NCI-H2196 treated with DMSO at 0.1 percent for 48 hours (cell line): ENCODE measurements around the gene LSM3.

Experiments used
- DNase-seq: peaks from one replicate; lab custom pipeline; 2025; ENCODE audit not compliant: unreplicated experiment; lab: John Stamatoyannopoulos, UW

Gene LSM3

DNA sequence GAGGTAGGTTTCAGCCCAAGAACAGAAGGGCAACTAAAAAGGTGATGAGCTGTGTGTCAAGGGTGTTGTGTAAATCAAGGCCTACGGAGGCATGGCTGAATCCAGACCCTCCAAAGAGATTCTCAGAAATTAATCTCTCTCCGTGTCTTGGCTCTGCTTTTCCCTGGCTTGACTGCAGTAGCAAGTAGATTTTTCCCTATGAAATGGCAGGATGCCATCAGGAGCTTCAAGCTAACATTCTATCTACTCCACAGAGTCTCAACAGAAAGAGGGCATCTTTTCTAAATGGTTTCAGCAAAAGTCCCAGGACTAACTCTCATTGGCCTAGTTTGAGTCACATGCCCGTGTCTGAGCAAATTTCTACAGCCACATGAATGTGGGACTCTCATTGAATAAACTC lies 58.3 kb downstream of the LSM3 start:
- DNase-seq = no peak

DNA sequence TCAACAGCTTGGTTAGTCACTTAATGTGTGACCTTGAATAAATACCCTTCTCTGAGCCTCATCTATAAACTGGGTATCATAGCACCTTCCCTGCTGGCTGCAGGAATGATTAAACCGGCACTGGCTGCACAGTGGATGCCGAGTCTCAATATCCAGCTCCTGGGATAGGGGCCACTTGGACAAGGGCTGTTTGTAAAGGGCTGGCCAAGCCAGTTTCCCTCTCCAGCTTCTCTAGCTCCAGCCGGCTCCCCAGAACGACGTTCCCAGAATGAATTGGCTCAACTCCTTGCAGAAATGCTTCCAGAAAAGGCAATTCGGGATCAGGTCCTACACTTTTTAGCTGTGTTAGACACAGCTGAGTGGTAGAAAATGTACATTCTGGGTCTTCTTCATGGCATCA lies 58.8 kb downstream of the LSM3 start:
- DNase-seq = no peak

- DNase-seq = no peak
Measured at GRCh38 chr3:14238356-14238755, 59.7 kb downstream of the LSM3 start.

DNA sequence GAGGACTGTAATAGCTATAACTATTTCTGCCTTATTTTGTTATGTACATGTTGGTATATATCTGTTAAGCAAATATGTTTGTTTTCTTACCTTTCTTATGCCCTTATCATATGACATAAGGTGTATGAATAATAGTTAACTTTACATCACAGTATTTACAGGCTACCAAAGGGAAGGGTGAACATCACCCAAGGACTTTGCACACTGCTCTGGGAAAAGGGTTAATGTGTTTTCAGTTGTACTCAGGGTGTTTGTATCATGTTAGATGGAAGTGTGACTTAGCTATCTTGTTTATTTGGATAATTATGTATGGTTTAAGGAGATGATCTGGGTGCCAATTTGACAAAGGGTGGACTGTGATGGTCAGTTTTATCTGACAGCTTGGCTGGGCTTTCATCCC lies 60.3 kb downstream of the LSM3 start:
- DNase-seq = no peak

DNA sequence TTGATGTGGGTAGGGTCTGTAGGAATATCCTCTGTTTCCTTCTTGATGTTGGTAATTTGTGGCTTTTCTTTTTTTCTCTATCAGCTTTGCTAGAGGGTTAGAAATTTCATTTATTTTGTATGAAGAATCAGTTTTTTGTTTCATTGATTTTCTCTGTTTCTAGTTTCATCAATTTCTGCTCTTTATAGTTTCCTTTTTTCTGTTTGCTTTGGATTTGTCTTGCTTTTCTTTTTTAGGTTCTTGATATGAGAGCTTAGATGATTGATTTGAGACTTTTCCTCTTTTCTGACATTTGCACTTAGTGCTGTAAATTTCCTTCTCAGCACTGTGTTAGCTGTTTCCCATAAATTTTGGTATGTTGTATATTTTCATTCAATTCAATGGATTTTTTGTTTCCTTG lies 61.3 kb downstream of the LSM3 start:
- DNase-seq = no peak

DNA sequence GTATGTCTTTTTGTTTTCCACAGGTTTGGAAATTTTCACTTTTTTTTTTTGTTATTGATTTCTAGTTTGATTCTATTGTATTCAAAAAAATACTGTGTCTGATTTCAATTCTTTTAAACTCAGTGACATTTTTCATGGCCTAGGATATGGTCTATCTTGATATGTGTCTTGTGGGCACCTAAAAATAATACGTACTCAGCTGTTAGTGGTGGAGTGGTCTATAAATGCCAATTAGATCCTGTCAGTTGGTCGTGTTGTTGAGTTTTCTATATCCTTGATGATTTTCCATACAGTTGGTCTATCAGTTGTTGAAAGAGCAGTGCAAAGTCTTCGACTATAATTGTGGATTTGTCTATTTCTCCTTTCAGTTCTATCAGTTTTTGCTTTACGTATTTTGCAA lies 61.7 kb downstream of the LSM3 start:
- no peak for DNase-seq

GRCh38 chr3:14241716-14242115 lies 63.1 kb downstream of the LSM3 start:
- DNase-seq = no peak

GRCh38 chr3:14242490-14243311 lies 64.1 kb downstream of the LSM3 start:
- no peak for DNase-seq

- no peak for DNase-seq
Measured at GRCh38 chr3:14243782-14244181, 65.2 kb downstream of the LSM3 start.

- no peak for DNase-seq
Measured at GRCh38 chr3:14244521-14245247, 66.1 kb downstream of the LSM3 start.

- no peak for DNase-seq
Measured at GRCh38 chr3:14245248-14245639, 66.6 kb downstream of the LSM3 start.

GRCh38 chr3:14245822-14246221 lies 67.2 kb downstream of the LSM3 start:
- no peak for DNase-seq

DNA sequence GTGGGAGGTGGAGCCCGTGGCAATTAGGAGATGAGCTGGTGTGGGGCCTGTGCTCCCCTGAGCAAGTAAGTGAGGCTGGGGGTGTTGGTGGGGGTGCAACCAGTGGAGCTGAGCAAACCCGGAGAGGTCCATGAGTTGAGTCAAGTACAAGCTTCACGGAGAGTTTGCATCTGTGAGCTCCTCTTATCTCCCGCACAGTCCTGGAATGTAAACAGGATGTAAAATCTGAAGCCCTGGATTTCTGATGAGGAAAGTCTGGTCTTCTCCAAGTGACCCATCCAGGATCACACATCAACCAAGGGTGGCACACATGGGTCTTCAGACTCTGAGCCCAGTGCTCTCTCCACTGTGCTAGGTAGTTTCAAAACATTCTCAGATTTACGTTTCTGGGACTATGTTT lies 67.8 kb downstream of the LSM3 start:
- DNase-seq = no peak

- no peak for DNase-seq
Measured at GRCh38 chr3:14248477-14248848, 69.8 kb downstream of the LSM3 start.

DNA sequence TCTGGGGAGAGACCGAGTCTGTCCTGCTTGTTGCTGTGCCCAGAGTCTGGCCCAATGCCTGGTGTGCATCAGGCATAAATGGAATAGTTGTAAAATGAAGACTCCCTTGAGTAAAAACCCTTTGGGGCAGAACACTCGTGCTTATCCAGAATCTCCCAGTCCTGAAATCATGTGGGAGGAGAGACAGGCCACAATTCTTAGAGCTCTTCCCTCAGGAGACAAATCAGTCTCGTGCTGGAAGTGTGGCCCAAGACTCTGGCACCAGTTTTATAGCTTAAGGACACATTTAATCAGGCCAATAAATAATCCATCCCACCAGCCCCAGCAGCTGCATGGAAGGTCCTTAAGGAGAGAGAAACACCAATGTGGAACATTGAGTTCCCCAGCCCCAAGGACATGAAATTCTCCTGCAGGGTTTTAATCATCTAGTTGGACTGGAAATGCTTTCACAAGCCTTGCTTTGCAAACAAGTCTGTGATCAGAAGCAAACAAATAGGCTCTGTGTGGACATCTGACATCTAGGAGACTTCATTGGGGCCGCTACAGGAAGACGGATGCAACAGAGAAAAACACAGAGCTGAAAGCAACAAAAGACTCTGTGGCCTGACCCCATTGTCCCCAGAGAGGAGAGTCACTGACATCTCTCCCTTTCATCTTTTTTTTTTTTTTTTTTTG lies 70.4 kb downstream of the LSM3 start:
- no peak for DNase-seq
